Neural crest cell (in vitro differentiated cells): Measurements from ENCODE around the gene EPO. TPM values are rescaled to one million over a fixed set of nuclear protein-coding genes. Genes with fewer than 3 reads are reported as not detected.

Experiments used
- DNase-seq: peaks from one replicate; pipeline ENCODE4 v3.0.0; 2021; ENCODE audit warnings: low read depth, mixed read lengths, low spot score
- H3K27ac Mint-ChIP-seq: one replicate; pipeline ENCODE4 v1.8.0; 2021; ENCODE audit warnings: mild to moderate bottlenecking, mixed read lengths; ENCODE audit not compliant: unreplicated experiment
- H3K27me3 Mint-ChIP-seq: 2 replicates; pipeline ENCODE4 v1.8.0; 2021; ENCODE audit warnings: low read depth, mild to moderate bottlenecking, mixed read lengths
- H3K36me3 Mint-ChIP-seq: 2 replicates; pipeline ENCODE4 v1.8.0; 2021; ENCODE audit warnings: low read depth, mild to moderate bottlenecking, mixed read lengths
- H3K4me1 Mint-ChIP-seq: 2 replicates; pipeline ENCODE4 v1.8.0; 2021; ENCODE audit warnings: mixed read lengths
- H3K4me3 Mint-ChIP-seq: one replicate; pipeline ENCODE4 v1.8.0; 2021; ENCODE audit warnings: mild to moderate bottlenecking, mixed read lengths
- H3K9me3 Mint-ChIP-seq: 2 replicates; pipeline ENCODE4 v1.8.0; 2021; ENCODE audit warnings: mixed read lengths
- total RNA-seq: library from RNA; stranded (reverse); gene quantifications from 2 replicates; pipeline ENCODE4 v1.2.1, GENCODE V29; 2021
- TF ChIP-seq, protein P1 (sequence below): fragments of 200-600 bp; sonication (generic); conservative IDR thresholded peaks from 2 replicates; pipeline ENCODE4 v1.5.0; 2021; ENCODE audit warnings: antibody characterized with exemption, mild to moderate bottlenecking

The EPO gene
- total RNA-seq, 1 donor from 2014 or later, result 0.30 TPM

DNA sequence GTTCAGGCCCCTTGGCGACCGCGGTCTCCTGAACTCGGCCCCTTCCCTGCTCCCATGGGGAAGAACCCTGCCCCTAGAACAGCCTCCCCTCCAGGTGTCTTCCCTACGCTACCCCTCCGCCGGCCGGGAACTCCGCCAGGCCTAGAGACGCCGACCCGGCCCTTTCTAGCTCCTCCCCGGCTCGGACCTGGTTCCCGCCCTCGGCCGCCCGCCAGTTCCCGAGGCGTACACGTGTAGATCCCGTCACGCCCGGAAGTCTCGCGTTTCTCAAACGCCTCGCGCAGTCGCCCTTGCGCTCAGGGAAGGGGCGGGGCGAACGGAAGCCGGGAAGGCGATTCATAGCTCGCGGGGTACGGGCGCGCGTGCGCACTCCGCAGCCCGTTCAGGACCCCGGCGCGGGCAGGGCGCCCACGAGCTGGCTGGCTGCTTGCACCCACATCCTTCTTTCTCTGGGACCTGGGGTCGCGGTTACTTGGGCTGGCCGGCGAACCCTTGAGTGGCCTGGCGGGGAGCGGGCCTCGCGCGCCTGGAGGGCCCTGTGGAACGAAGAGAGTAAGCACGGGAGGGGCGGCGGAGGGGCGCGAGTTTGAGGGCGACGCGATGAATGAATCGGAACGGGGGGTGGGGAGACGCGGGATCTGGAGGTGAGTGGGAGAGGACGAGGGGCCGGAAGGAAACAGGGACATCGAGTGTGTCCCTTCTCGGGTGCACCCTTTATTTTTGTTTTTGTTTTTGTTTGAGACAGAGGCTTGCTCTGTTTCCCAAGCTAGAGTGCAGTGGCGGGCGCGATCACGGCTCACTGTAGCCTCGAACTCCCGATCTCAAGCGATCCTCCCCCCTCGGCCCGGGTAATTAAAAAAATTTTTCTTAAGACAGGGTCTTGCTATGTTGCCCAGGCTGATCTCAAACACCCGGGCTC is 14.3 kb upstream of the EPO start, which contains the start of gene POP7:
Gene POP7, plus strand, starts transcription at position 369 of the 919 bp plus-strand sequence. CDS start 710 bp downstream, outside the sequence.
- Mint-ChIP-seq H3K4me3 (peak within 1 kb of the TSS; percentile 96), H3K36me3 (peaks cover 3% of the 10 kb centered on the region), H3K4me1 (peaks cover 14% of the 10 kb centered on the region), H3K27me3 (peaks cover 8% of the 10 kb centered on the region), H3K9me3 (no peaks in the 10 kb centered on the region), H3K27ac (peak within 1 kb of the TSS; percentile 95)
- DNase-seq, result peak; percentile 99
- TF ChIP-seq, protein P1, sequence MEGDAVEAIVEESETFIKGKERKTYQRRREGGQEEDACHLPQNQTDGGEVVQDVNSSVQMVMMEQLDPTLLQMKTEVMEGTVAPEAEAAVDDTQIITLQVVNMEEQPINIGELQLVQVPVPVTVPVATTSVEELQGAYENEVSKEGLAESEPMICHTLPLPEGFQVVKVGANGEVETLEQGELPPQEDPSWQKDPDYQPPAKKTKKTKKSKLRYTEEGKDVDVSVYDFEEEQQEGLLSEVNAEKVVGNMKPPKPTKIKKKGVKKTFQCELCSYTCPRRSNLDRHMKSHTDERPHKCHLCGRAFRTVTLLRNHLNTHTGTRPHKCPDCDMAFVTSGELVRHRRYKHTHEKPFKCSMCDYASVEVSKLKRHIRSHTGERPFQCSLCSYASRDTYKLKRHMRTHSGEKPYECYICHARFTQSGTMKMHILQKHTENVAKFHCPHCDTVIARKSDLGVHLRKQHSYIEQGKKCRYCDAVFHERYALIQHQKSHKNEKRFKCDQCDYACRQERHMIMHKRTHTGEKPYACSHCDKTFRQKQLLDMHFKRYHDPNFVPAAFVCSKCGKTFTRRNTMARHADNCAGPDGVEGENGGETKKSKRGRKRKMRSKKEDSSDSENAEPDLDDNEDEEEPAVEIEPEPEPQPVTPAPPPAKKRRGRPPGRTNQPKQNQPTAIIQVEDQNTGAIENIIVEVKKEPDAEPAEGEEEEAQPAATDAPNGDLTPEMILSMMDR, result no peak

GRCh38 chr7:100706672-100707311 is 13.5 kb upstream of the EPO start:
- H3K9me3 Mint-ChIP-seq, result no peaks in the 10 kb centered on the region
- peak overlapping the region; percentile 95 for H3K27ac Mint-ChIP-seq
- no peak for DNase-seq
- H3K36me3 Mint-ChIP-seq, result peaks cover 3% of the 10 kb centered on the region
- TF ChIP-seq, protein P1, result no peak
- H3K27me3 Mint-ChIP-seq, result peaks cover 5% of the 10 kb centered on the region
- peak overlapping the region; percentile 96 for H3K4me3 Mint-ChIP-seq
- peaks cover 14% of the 10 kb centered on the region for H3K4me1 Mint-ChIP-seq

GRCh38 chr7:100708395-100708794 is 11.9 kb upstream of the EPO start:
- Mint-ChIP-seq H3K36me3 (peaks cover 6% of the 10 kb centered on the region), H3K4me1 (peaks cover 14% of the 10 kb centered on the region), H3K27ac (no peak overlapping the region), H3K4me3 (peak overlapping the region; percentile 72), H3K27me3 (no peaks in the 10 kb centered on the region), H3K9me3 (no peaks in the 10 kb centered on the region)
- TF ChIP-seq, protein P1, result no peak
- no peak for DNase-seq

GRCh38 chr7:100710452-100710851 is 9.8 kb upstream of the EPO start:
- Mint-ChIP-seq H3K27ac (no peak overlapping the region), H3K4me3 (no peak overlapping the region)

GRCh38 chr7:100711369-100711768 is 8.9 kb upstream of the EPO start:
- H3K27me3 Mint-ChIP-seq, result peaks cover 5% of the 10 kb centered on the region
- H3K4me1 Mint-ChIP-seq, result peaks cover 14% of the 10 kb centered on the region
- peak overlapping the region; percentile 49 for H3K4me3 Mint-ChIP-seq
- H3K27ac Mint-ChIP-seq, result no peak overlapping the region
- no peaks in the 10 kb centered on the region for H3K9me3 Mint-ChIP-seq
- peaks cover 6% of the 10 kb centered on the region for H3K36me3 Mint-ChIP-seq
- TF ChIP-seq, protein P1, result no peak
- no peak for DNase-seq

More at GRCh38 chr7:100710452-100710851, 9.8 kb upstream of the EPO start:
- no peak for DNase-seq
- Mint-ChIP-seq H3K9me3 (no peaks in the 10 kb centered on the region), H3K36me3 (peaks cover 6% of the 10 kb centered on the region), H3K4me1 (peaks cover 14% of the 10 kb centered on the region), H3K27me3 (peaks cover 3% of the 10 kb centered on the region)
- TF ChIP-seq, protein P1, result no peak
